Middle frontal gyrus (tissue), 1 donor: ENCODE results near the gene GTF2I.
"Not testable (repeated sequence)": the region's sequence is repeated elsewhere in the genome, so short reads cannot be mapped to it uniquely, and the experiment has no call there.

Experiments used
- DNase-seq: peaks from one replicate; pipeline ENCODE4 v3.0.0-alpha.2; 2015; ENCODE audit warnings: low spot score; ENCODE audit errors: extremely low spot score

GTF2I gene

DNA sequence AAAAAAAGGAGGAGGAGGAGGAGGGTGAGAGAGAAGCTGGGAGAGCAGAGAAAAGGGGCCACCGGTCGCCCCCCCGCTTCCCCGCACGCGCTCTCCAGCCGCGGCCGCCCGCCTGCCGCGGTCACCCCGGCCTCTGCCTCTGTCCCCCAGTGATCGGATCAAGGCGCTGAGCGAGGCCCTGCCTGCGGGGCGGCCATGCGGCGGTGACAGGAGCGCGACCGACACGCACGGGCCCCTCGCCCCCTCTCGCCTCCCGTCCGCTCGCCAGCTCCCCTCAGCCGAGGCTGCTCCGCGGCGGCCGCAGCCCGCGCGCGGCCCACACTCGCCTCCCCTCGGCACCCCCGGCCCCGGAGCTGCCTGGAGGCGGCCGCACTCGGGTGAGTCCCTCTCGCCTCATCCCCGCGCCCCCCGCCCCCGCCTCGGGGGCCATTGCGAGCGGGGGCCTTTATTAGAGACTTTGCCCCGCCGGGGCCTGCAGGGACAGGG is at the start of gene GTF2I:
Gene GTF2I (plus strand): TSS at position 27 of the 486 bp plus-strand sequence. CDS start 31,411 bp downstream, outside the sequence.
- no peak for DNase-seq

DNA sequence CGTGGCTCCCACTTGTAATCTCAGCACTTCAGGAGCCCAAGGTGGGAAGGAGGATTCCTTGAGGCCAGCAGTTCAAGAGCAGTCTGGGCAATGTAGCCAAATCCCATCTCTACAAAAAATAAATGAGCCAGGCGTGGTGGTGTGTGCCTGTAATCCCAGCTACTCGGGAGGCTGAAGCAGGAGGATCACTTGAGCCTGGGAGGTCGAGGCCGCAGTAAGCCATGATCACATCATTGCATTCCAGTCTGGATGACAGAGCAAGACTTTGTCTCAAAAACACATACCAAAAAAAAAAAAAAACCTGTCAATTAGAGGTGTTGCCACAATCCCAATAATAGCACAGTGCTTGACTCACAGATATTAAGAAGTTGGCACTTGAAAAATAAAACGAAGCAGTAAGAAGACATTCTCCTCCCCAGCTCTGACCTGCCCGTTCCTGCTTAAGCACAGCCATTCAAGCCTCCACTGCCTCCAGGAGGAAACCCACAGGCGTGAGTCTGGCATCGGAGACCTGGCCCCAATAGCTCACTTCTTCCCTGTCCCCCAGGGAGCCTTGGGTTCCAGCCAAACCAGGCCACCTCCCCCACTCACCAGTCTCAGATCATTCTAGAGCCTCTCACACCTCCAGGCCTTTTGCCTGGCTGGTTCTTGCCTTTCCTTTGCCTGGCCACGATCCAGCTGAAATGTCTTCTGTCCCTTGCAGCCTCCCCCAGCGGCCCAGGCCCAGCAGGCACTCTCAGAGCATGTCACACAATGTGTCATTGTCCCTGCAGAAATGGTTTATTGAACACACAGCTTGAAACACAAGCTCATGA is 45.3 kb upstream of the GTF2I start:
- DNase-seq, result no peak

DNA sequence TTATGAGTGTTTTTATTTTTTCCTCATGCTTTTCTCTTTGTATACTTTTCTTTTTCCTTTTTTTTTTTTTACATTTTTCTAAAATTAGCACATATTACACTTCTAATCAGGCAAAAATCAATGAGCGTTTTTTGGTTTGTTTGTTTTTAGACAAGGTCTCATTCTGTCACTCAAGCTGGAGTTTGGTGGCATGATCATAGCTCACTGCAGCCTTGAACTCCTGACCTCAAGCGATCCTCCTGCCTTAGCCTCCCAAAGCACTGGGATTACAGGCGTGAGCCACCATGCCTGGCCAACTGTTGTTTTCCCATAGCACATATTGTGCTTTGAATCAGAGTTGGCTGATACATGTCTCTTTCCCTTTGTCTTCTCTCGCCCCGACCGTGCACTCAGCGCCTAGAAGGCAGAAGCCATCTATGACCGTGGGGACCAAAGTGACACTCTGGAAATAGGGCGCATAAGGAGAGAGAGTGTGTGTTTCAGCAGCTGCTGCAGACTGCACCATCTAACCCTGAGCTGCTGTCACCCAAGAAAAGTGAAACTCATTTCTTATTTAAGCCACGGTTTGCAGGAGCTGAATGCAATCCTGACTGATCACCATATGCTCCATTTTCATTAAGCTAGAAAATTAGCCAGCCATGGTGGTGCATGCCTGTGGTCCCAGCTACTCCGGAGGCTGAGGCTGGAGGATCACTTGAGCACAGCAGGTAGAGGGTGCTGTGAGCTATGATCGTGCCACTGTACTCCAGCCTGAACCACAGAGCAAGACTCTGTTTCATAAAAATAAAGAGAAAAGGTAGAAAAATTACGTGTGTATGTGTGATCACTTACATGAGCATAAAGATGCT is 41.4 kb upstream of the GTF2I start:
- DNase-seq, result no peak

DNA sequence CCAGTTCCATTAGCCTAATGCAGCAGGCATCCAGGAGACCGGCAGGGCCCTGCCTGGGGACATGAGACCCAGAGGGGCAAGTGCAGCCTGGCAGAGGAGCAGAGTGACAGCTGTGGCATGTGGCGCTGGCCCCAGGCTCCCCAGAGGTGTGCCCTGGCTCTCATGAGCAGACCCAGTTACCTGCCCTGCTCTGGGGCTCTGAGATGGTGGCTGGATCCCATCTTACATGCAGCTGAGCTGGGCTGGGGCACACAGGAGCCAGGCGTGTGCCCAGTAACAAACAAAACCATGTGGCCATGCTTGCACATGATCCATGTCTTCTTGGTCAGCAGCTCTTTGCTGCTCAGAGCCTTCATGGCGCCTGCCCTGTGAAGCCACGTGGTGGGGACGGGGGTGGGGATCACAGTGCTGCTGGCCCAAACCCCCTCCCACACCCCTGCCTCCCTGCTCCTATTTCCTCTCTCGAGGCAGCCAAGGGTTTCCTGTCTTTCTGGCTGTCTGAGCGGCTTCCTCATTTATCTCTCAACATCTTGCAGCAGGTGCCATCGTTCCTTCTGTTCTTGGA is 40.3 kb upstream of the GTF2I start:
- DNase-seq, result no peak

- DNase-seq, result no peak
These were observed 38.2 kb upstream of the GTF2I start for GRCh38 chr7:74619235-74619860.

GRCh38 chr7:74622228-74622749 is 35.2 kb upstream of the GTF2I start:
- no peak for DNase-seq

DNA sequence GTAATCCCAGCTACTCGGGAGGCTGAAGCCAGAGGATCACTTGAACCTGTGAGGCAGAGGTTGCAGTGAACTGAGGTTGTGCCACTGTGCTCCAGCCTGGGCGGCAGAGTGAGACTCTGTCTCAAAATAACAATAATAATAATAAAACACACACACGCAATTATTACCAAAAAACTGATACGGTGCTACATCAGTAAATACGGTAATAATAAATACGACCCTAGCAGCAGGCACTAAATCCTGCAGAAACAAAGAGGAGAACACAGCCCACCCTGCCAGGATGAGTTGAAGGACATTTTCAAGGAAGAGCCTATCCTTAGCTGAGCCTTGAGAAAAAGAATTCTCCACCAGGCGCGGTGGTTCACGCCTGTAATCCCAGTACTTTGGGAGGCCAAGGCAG is 34.4 kb upstream of the GTF2I start:
- no peak for DNase-seq

GRCh38 chr7:74625446-74625845 is 32.1 kb upstream of the GTF2I start:
- DNase-seq, result peak; percentile 29

GRCh38 chr7:74627661-74628411 is 29.7 kb upstream of the GTF2I start:
- DNase-seq, result no peak

- no peak for DNase-seq
These were observed 25.0 kb upstream of the GTF2I start for GRCh38 chr7:74632505-74632904.

DNA sequence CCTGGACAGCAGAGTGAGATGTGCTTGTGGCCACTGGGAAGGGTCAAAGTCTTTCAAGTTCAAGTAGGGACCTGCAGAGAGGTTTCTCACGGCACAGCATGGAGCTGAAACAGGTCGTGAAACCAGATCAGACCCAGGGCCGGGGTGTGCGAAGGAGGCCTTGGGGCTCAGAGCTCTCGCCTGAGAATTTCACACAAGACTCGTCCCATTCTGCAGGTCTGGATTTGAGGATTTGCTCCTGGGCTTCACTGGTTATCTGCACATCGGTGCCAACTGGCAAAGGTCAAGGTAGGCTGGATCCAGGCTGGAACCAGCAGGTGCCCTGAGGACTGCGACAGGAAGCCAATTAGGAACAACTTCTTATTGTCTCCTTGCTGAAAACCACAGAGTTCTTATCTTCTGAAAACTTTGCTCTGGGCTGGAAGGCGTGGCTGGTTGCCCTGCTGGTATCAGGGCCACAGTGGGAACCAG is 24.0 kb upstream of the GTF2I start:
- no peak for DNase-seq

DNA sequence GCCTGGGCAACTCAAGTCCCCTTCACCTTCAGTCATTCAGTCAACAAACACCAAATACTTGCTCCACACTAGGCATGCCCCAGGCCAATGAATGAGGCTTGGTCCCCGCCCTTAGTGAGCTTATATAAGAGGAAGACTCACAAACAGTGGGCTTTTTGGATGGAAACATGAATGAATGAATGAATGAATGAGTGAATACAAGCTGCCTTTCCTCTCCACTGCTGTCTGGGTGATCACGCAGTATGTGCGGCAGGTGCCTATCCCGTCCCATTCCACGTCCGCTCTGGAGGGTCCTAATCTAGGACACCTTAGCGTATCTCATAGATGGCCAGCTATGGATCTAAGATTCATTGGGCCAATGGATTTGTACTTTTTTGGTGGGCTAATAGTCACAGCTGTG is 19.8 kb upstream of the GTF2I start:
- no peak for DNase-seq

DNA sequence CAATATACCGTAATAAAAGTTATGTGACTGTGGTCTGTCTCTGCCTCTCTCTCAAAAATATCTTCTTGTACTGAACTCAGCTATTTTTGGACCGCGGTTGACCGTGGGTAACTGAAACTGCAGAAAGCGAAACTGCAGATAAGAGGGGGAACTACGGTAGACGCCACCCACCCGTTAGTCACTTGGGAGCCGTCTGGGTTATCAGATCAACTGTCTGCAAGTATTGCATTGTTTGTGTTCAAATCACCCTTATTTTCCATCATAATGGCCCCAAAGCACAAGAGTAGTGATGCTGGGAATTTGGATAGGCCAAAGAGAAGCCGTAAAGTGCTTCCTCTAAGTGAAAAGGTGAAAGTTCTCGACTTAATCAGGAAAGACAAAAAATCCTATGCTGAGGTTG is 7.5 kb upstream of the GTF2I start:
- DNase-seq, result not testable (repeated sequence)

- not testable (repeated sequence) for DNase-seq
These were observed 6.9 kb upstream of the GTF2I start for GRCh38 chr7:74650493-74651132.

DNA sequence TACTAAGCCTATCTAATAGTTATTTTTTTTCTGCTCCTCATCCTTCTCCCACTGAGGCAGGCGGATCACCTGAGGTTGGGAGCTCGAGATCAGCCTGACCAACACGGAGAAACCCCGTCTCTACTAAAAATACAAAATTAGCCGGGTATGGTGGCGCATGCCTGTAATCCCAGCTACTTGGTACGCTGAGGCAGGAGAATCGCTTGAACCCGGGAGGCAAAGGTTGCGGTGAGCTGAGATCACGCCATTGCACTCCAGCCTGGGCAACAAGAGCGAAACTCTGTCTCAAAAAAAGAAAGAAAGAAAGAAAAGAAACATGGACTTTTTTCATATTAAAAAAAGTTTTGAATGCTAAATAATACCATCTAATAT is 6.4 kb upstream of the GTF2I start:
- DNase-seq, result not testable (repeated sequence)

GRCh38 chr7:74653686-74654181 is 3.8 kb upstream of the GTF2I start:
- no peak for DNase-seq

- DNase-seq, result no peak
These were observed 2.7 kb upstream of the GTF2I start for GRCh38 chr7:74654811-74655210.

GRCh38 chr7:74655324-74655723 is 2.2 kb upstream of the GTF2I start:
- DNase-seq, result no peak

DNA sequence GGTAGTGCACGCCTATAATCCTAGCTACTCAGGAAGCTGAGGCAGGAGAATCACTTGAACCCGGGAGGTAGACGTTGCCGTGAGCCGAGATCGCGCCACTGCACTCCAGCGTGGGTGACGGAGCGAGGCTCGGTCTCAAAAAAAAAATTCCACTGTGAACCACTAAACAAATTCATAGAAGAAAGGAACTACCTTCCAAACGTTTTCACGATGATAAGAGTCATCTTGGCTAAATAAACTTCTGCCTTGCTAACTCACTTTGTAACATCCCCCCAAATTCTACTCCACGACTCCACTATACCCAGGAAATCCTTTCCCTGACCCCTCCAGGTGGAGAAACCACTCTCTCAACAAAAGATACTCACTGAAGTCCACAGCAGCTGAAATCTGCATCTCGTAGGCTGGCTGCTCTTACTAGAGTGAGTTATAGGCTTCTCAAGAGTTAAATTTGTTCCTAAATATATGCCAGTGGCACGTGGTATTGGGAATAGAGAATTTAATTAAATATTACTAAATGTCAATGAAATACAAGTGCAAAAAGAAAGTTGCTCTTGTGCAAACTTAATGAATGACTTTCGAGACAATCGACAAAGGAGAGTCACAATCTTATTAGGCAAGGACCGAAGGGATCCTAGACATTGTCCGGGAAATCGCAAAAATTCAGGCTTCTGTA is 1.6 kb upstream of the GTF2I start:
- DNase-seq, result no peak
